ENCODE results near the gene KCNK4.
A peak's percentile ranks its signal among the peaks of the same experiment; 100 is the strongest.

The KCNK4 gene

GRCh38 chr11:64343767-64344559 lies 52.9 kb downstream of the KCNK4 start:
- no peak for DNase-seq (ENCODE audit: low read depth)
- TF ChIP-seq CTCF (conservative IDR thresholded peaks at IDR 0.05; ENCODE audit: low read length): peak; percentile 9; the same call in 1 of the 2 replicates
- H3K4me3 ChIP-seq (ENCODE audit: low read length): no peak overlapping the region

GRCh38 chr11:64344787-64345186 lies 53.7 kb downstream of the KCNK4 start:
- H3K4me3 ChIP-seq (ENCODE audit: low read length): no peak overlapping the region
- no peak for DNase-seq (ENCODE audit: low read depth)
- no peak for TF ChIP-seq CTCF (conservative IDR thresholded peaks at IDR 0.05; ENCODE audit: low read length)

GRCh38 chr11:64347193-64347867 lies 56.2 kb downstream of the KCNK4 start:
- no peak for TF ChIP-seq CTCF (conservative IDR thresholded peaks at IDR 0.05; ENCODE audit: low read length)
- H3K4me3 ChIP-seq (ENCODE audit: low read length): no peak overlapping the region
- no peak for DNase-seq (ENCODE audit: low read depth)

GRCh38 chr11:64348383-64349024 lies 57.4 kb downstream of the KCNK4 start:
- TF ChIP-seq CTCF (conservative IDR thresholded peaks at IDR 0.05; ENCODE audit: low read length): no peak
- no peak overlapping the region for H3K4me3 ChIP-seq (ENCODE audit: low read length)
- DNase-seq (ENCODE audit: low read depth): no peak

GRCh38 chr11:64349025-64349387 lies 57.9 kb downstream of the KCNK4 start:
- no peak for DNase-seq (ENCODE audit: low read depth)
- no peak for TF ChIP-seq CTCF (conservative IDR thresholded peaks at IDR 0.05; ENCODE audit: low read length)
- H3K4me3 ChIP-seq (ENCODE audit: low read length): no peak overlapping the region

- DNase-seq (ENCODE audit: low read depth): no peak
- no peak for TF ChIP-seq CTCF (conservative IDR thresholded peaks at IDR 0.05; ENCODE audit: low read length)
- no peak overlapping the region for H3K4me3 ChIP-seq (ENCODE audit: low read length)
Observed at GRCh38 chr11:64349404-64349803, 58.3 kb downstream of the KCNK4 start.
